ENCODE data around the gene FAHD2A.
"Not testable (repeated sequence)": the region's sequence is repeated elsewhere in the genome, so short reads cannot be mapped to it uniquely, and the experiment has no call there.

FAHD2A gene

GRCh38 chr2:95391641-95392310 lies 10.7 kb upstream of the FAHD2A start:
- no peak for DNase-seq

GRCh38 chr2:95392320-95392719 lies 10.2 kb upstream of the FAHD2A start:
- DNase-seq: no peak

- no peak for DNase-seq
Measured at GRCh38 chr2:95392730-95393455, 9.6 kb upstream of the FAHD2A start.

- DNase-seq: no peak
Measured at GRCh38 chr2:95393901-95394300, 8.6 kb upstream of the FAHD2A start.

- no peak for DNase-seq
Measured at GRCh38 chr2:95399061-95399460, 3.4 kb upstream of the FAHD2A start.

- no peak for DNase-seq
Measured at GRCh38 chr2:95401480-95401879, 1.0 kb upstream of the FAHD2A start.

GRCh38 chr2:95402004-95402369 lies 521 bp upstream of the FAHD2A start:
- peak; percentile 11 for DNase-seq

- DNase-seq: not testable (repeated sequence)
Measured at GRCh38 chr2:95403204-95403721, 755 bp downstream of the FAHD2A start.

GRCh38 chr2:95403824-95404223 lies 1.3 kb downstream of the FAHD2A start:
- not testable (repeated sequence) for DNase-seq

GRCh38 chr2:95404676-95405075 lies 2.2 kb downstream of the FAHD2A start:
- not testable (repeated sequence) for DNase-seq

GRCh38 chr2:95411239-95411638 lies 8.7 kb downstream of the FAHD2A start:
- DNase-seq: not testable (repeated sequence)

GRCh38 chr2:95414015-95414594 lies 11.6 kb downstream of the FAHD2A start:
- DNase-seq: peak; percentile 13

GRCh38 chr2:95415138-95415537 lies 12.6 kb downstream of the FAHD2A start:
- not testable (repeated sequence) for DNase-seq

- DNase-seq: not testable (repeated sequence)
Measured at GRCh38 chr2:95415561-95415960, 13.1 kb downstream of the FAHD2A start.

- not testable (repeated sequence) for DNase-seq
Measured at GRCh38 chr2:95427196-95427867, 24.8 kb downstream of the FAHD2A start.

GRCh38 chr2:95429748-95430467 lies 27.4 kb downstream of the FAHD2A start:
- not testable (repeated sequence) for DNase-seq

- DNase-seq: not testable (repeated sequence)
Measured at GRCh38 chr2:95433373-95433772, 30.9 kb downstream of the FAHD2A start.

GRCh38 chr2:95433973-95434372 lies 31.5 kb downstream of the FAHD2A start:
- DNase-seq: not testable (repeated sequence)

GRCh38 chr2:95434507-95435076 lies 32.1 kb downstream of the FAHD2A start:
- DNase-seq: not testable (repeated sequence)

GRCh38 chr2:95435162-95435871 lies 32.8 kb downstream of the FAHD2A start:
- DNase-seq: not testable (repeated sequence)

GRCh38 chr2:95435872-95436209 lies 33.3 kb downstream of the FAHD2A start:
- DNase-seq: not testable (repeated sequence)
